ENCODE results near the gene CTXN3.

- TF ChIP-seq ZNF274 (IDR thresholded peaks at IDR 0.05; ENCODE audit: low read depth, low read length) (no peak), YY1 (IDR thresholded peaks at IDR 0.05; ENCODE audit: insufficient read depth, insufficient read length) (no peak), SUZ12 (IDR thresholded peaks at IDR 0.05; ENCODE audit: extremely low read depth, insufficient read depth, insufficient read length) (no peak)
Measured at GRCh38 chr5:127665641-127666040, 16.8 kb downstream of the CTXN3 start.

Data from NT2/D1 (cell line).